GM12892 (cell line): ENCODE data around the gene DCP1B.

Experiments
- POLR2A ChIP-seq: IDR thresholded peaks from 2 replicates; pipeline ENCODE4 v1.6.1; 2011; ENCODE audit warnings: low read depth, low read length, control low read depth
- POLR2AphosphoS5 ChIP-seq: IDR thresholded peaks from 2 replicates; pipeline ENCODE4 v1.6.1; 2011; ENCODE audit warnings: low read depth, low read length, control low read depth

DNA sequence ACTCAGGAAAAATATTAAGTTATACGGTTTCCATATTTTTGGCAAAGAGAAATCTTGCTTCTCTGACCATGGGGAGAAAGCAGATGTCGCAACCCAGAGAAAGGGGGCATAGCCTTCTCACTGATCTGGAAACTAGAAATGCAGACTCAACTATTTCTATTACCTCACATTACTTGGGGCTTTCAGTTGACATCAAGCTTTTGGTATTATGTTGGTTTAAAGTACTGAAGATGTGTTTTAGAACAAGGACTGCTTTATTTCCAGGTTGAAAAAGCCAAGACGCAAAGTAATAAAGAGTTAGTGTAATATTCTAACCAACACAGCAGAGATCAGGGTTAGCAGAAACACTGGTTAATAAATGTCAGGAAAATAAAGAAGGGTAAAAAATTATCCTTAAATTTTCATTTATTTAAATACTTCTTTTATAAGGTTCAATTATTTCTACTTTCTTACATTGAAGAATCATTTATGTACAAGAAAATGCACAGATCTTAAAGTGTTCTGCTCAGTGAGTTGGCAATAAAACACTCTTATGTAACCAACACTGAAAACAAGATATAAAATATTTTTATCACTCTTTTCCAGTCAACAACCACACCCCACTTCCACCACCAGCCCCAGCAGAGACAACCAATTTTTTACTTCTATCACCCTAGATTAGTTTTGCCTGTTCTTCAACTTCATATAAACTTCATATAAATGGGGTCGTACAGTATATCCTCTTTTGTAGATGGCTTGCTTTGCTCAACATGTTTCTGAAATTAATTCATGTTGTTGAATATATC lies 26.0 kb downstream of the DCP1B start:
- TF ChIP-seq POLR2A (no peak), POLR2AphosphoS5 (no peak)
